GF-D8 (cell line): ENCODE results near the gene BORCS6.
"Not testable (repeated sequence)": the region's sequence is repeated elsewhere in the genome, so short reads cannot be mapped to it uniquely, and the experiment has no call there.

Source experiments
- DNase-seq: peaks from one replicate; lab custom pipeline; 2025; lab: John Stamatoyannopoulos, UW

BORCS6 gene

DNA sequence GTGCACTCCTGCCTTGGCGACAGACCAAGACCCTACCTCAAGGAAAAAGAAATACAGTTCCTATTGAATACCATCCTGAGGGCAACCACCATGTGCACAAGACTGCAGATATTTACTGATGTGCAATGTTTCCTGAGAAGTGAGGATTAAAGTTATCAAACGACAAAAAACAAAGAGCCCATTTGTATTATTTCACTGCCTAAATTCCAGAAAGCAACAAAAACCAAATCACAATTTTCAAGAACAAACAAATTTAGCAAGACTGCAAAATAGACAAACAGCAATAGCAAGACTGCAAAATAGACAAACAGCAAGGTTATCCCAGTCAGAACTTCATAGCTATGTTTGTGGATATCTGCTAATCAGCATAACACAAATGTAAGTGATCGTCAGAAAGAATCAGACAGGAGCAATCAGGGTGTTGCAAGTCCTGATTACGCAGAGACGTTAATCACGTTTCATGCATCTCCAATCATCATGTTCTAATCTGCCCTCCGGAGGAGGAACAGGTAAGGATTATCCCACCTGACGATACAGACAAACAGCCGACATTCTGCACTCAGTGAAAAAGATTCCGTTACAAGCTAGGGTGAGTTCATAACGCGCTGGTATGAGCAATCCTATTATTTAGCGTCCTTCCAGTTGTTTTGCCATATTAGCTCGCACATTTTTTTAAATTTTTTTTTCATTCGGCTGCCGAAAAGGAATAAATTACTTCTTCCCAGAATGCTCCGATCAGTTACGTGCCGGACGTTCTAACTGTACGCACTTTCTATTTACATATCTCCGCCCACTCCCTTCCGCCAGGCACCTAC, 16.7 kb downstream of the BORCS6 start:
- DNase-seq, result peak; percentile 84

DNA sequence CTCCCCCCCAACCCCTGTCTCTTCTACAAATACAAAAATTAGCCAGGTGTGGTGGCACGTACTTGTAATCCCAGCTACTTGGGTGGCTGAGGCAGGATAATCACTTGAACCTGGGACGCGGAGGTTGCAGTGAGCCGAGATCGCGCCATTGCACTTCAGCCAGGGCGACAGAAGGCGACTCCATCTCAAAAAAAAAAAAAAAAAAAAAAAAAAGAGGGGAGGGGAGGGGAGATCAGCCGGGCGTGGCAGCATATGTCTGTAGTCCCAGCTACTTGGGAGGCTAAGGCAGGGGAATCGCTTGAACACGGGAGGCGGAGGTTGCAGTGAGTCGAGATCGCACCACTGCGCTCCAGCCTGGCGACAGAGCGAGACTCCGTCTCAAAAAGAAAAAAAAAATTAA, 19.8 kb downstream of the BORCS6 start:
- DNase-seq, result not testable (repeated sequence)

DNA sequence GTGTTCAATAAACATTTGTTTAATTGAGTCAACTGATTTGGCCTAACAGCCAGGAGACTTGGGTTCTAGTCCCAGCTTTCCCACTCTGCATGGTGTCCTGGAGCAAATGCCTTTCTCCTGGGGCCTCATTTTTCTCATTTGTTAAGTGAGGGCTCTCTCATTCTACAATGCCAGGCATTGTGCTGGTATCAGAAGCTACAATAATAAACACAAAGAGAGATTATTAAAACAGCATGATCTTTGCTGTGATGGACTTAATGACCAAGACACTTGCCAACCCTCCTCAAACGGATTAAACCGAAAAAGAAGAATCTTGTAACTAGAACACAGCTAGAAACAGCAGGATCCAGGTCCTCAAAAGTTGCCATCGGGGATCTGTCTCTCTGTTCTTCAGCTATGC, 22.5 kb downstream of the BORCS6 start:
- no peak for DNase-seq

DNA sequence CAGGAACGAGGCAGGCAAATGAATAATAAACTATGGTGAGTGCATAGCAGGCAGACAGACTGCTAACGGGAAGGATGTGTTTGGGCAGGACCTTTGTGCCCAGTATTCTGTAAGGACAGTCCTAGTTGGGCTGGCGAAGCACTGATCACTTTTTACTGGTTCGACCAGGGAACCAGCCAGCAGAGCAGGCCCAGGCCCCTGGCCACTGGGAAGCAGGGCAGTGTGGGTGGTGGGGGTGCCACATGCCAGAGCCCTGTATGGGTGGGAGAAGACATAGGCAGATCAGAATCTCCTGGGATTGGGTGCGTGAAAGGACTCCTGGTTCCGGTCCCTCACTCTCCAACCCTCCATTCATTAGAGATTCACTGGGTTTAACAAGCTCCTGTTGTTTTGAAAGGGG, 23.2 kb downstream of the BORCS6 start:
- no peak for DNase-seq

DNA sequence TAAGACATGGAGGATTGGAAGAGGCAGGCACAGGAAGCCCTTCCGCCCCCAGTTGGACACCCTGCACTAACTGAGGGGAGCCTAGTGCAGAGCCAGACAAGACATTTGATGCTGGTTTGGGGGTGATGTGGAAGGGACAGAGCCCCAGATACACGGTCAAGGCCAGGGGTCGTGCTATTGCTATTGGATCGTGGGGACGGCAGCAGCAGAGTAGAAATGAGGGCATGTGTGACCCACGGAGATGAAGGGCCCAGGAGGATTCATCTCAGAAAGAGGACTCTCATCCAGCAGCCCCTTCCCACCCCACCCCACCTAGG, 25.2 kb downstream of the BORCS6 start:
- no peak for DNase-seq

DNA sequence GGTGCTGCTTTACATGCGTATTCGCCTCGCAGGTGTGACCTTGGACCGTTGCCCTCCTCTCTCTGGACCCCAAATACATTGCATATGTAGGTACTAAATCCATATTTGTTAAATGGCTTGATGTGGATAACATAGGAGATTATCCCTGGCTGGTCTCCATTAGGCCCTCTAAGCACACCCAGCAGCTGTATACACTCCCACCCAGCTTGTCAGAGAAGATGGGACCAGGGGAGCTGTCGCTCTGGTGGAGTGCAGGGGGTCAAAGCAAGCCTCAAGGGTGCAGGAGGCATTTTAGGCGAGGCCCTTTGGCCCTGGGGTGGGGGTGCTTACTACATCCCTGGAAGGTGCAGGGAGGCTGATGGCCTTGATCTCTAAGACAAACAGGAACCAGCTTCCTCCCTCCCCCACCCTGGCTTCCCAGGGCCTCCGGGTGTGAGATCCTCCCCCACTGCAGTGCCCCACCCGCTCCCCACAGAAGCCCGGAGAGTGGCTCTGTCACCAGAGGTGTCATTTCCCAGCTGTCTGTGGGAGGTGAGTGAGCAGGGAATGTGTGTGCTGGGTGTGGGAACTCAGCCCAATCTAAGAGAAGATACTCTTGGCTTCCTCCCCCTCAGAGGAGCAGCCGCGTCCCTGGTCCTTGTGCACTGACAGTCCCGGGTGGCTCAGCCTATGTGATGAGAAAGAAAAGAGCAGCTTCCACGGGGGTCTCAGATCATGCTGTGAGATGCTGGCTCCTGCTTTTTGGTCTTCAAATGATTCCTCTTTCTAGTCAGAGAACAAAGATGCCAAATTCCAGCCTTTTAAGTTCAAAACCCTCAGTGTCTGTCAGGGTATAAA, 25.8 kb downstream of the BORCS6 start:
- peak; percentile 34 for DNase-seq

DNA sequence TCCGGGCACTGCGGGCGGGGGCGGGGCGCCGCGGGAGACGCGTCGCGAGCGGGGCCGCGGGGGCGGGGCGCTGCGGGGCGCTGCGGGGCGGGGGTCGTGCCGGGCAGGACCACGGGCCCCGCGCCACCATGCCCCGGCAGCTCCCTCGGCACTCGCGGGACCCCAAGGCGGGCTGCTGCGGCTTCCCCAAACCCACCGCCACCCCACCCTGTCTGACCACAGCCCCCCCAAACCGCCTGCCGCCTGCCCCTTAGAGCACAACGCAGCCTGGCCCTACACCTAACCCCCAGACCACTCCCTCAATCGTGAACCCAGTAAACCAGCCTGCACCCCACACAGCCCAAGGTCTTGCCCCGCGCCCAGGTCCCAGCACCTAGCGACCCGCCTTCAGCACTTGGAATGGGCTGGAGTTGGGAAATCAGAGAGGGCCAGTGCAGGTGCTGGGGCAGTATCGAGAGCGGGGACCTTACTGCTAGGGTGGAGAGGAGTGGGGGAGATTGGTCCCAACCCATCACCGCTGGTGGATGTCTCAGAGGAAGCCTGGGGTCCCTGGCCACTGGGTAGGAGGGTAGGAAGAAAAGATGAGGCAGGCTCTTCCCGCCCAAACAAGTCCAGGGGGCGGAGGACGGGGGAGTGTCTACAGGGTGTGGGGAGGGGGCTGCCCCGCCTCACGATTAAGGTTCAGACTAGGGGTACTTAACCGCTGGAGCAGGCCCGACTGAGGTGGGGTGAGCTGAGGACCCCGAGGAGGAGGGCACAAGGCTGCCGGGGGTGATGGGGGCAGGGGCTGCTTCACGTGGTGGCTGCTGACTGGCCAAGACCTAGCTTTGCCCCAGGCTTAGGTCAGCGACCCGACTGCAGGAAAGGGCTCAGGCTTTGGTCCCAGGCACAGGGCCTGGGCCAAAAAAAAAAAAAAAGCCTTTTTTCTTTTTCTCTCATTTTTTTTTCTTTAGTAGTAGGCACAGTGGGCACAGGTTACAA, 26.7 kb downstream of the BORCS6 start:
- DNase-seq, result no peak

DNA sequence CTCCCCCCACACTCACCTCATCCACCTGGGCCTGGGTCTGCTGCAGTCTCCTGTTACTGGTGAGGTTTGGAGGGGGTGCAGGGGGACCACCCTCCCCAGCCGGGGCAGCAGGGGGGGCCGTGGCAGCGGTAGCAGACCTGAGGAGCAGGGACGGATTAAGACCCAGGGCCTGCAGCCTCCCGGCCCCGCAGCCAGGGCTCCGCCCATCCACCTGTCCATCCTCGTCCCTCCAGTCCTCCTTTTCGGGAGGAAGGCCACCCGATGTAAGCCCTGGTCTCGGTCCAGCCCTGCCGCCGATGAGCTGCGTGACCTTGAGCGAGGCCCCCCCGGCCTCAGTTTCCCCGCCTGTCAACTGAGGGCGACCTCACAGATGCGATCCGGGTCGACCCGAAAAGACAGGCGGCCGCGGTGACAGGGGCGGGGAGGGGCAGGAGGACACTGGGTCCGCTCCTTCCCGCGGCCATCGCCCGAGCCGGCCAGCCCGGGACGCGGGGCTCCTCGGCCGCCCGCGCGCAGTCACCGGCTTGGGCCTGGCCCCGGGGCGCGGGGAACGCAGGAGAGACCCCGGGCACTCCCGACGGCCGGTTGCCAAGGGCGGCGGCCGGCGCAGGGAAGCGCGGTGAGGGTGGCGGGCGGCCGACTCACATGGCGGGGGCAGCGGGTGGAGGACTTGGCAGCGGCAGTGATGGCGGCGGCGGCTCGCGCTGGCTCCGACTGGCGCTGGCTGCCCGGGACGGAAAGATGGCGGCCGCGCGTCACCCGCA, 27.6 kb downstream of the BORCS6 start, which contains the start of gene VAMP2:
Gene VAMP2, minus strand, starts transcription at position 716 of the 764 bp plus-strand sequence. Its CDS starts 69 bp downstream, at position 647.
- DNase-seq, result no peak

DNA sequence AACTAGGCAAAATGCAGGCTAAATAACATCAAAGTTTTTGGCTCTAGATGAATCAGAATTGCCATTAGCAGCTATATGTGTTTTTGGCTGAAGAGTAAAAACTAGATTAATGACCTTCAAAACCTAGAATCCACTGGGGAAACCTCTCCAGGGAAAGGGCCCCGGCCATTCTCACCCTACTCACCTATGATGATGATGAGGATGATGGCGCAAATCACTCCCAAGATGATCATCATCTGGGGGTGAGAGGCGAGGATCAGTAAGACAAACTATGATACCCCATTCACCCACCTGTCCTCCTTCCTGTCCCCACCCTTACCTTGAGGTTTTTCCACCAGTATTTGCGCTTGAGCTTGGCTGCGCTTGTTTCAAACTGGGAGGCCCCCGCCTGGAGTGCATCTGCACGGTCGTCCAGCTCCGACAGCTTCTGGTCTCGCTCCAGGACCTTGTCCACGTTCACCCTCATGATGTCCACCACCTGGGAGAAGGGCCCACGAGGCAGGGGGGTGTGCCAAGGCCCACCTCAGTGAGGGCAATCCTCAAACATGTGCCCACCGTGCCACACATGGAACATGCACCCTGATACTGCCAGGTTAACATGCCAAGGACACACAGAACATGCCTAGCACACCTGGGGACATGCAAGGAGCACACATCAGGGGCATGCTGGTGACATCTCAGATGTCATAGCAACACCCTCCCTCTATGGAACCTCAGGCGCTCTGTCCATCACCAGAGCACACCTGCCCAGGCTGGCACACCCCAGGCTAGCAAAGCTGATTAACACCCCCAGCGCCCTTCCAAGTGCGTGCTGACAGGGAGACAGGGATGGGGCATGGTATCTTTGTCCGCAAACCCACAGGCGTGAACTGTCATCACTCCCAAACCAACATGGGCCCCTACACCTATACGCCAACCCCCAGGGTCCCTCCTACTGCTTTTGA, 28.4 kb downstream of the BORCS6 start:
- DNase-seq, result no peak

DNA sequence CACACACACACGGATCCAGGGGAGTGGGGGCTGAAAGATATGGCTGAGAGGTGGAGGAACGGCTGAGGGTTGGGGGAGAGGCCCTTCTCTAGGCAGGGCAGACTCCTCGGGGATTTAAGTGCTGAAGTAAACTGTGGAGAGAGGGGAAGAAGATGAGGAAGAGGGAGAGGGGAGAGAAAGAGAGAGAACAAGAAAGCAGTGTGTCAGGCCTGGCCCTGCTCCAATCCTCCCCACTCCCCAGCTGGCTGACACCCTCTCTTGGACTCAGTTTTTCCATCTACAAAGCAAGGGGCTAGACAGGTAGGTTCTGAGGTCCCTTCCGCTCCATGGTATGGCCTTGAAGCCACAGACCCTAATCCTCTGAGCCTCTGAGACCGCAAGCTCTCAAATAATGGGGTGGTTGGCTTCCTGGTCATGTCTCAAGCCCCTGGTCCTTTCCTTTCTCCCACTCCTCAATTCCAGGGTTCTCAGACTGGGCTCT, 29.2 kb downstream of the BORCS6 start:
- DNase-seq, result no peak

DNA sequence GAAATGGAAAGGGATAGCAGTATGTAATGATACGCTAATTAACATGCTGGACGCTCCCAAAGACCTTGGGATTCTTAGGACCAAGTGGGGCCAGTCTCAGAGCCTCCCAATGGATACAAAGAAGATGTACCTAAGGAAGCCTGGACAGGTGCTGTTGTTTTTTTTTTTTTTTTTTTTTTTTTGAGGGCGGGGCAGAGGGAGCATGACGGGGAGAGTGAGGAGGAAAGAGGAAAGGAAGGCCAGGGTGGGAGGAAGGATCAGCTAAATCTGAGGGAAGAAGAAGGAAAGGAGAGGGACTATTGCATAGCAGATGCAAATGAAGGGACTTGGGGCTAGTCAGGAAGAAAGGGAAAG, 29.8 kb downstream of the BORCS6 start:
- no peak for DNase-seq

DNA sequence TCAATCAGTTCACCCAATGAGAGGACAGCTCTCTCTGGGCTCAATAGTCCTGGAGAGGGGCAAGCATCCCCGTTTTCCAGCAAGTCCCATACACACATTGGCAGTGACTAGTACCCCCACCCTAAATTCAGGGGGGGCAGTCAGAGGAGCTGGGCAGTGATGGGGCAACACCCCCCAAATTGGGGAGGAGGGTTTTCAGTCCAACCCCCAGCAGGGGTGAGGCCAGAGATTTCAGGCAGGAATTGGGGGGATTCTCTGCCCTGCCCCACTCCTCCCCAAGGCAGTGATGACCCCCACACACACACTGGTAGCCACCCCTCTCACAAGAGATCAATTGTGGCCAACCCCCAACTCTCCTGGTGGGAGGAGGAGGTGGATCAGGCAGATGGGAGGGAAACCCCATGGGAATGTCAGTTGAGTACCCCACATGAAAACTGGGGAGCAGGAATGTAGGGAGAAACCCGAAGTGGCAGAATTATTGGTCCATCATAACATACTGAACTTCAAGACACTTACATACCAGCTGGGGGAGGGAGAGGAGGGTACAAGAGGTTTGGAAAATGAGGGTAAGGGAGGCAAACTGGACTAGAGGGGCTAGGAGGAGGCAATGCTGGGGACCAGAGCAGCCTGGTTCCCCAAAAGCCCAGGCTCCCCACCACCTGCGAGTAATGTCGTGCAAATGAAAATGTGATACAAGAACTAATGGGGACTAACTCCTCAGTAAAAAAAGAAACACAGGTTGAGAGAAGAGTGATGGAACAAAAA, 30.3 kb downstream of the BORCS6 start:
- DNase-seq, result no peak

DNA sequence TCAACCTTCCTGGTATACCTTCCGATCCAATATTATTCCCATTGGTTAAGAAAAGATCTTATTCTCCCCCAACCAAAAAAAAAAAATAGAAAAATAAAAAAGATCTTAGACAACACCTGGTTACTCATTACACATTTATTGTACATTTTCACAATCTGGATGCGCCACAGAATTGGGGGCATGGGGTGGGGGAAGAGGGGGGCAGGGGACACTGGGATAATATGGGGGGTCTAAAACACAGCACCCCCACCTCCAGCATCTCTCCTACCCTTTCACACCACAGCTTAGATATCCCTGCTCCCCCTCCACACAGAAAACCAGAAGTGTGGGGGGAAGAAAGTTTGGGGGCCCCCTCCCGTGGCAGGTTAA, 31.0 kb downstream of the BORCS6 start:
- no peak for DNase-seq

DNA sequence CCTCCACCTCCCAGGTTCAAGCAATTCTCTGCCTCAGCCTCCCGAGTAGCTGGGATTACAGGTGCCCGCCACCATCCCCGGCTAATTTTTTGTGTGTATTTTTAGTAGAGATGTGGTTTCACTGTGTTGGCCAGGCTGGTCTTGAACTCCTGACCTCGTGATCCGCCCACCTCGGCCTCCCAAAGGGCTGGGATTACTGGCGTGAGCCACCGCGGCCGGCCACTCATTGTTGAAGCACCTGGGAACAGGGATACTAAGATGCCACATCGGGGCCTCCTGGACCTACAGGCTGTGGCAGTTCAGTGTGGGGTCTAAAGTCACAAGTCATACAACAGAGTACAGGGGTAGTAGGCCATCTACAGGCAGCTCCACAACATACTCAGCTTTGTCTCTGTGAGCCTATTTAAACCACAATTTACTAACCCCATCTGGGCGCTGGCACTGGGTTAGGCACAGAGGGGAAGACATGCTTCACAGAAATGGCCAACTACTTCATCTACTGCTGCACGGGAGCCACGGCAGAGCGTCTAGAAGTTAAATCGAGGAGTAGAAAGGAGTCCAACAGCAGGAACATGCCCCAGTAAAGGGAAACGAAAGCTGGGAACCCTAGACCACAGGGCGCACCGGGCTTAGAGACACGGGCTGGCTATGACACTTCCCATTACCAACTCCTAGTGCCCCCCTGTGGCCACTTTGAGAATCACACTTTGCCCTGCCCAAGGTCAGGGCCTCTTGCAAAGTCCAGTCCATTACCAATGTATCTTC, 31.5 kb downstream of the BORCS6 start:
- DNase-seq, result peak; percentile 18

DNA sequence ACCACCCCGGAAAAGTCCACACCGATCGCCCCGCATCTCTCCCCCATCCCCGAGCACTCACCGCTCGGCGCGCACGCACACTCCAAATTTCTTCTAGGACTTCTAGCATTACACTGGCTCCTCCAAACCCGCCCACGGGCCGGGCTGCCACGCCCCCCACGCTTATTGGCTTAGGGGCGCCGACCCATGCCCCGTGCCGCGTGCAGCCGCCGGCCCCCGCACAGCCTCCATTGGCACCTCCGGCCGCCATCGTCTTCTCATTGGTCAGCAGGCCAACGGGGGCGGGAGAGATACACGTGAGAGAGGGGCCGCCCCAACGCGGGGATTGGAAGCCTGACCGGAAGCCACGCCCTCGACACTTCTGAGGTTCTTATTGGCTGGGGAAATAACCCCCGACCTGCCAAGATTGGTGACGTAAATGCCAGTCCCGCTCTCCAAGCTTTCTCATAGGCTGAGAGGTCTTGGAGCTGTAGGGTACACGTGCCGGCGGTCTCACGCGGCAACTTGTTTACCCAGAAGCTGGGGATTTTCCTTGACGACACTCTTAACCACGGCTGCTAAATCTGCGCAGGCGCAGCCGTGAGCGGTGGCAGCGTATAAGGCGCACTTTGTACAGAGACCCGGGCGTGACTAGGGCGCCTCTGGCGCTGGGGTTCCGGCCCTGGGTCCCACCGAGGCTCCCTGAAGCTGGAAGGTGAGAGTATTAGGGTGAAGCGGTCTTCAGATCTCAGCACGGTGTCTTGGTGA, 33.6 kb downstream of the BORCS6 start:
- DNase-seq, result peak; percentile 95

DNA sequence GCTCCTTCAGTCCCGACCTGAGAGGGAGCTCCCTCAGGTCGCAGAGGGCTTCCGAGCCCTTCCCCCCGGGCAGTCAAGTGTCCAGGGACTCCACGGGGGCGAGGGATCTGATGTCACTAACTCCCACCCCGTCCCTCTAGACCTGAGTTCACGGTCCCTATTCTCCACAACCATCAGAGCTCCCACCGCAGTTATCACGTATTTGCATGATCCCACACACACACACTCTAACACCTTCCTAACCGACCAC, 34.1 kb downstream of the BORCS6 start:
- DNase-seq, result no peak

DNA sequence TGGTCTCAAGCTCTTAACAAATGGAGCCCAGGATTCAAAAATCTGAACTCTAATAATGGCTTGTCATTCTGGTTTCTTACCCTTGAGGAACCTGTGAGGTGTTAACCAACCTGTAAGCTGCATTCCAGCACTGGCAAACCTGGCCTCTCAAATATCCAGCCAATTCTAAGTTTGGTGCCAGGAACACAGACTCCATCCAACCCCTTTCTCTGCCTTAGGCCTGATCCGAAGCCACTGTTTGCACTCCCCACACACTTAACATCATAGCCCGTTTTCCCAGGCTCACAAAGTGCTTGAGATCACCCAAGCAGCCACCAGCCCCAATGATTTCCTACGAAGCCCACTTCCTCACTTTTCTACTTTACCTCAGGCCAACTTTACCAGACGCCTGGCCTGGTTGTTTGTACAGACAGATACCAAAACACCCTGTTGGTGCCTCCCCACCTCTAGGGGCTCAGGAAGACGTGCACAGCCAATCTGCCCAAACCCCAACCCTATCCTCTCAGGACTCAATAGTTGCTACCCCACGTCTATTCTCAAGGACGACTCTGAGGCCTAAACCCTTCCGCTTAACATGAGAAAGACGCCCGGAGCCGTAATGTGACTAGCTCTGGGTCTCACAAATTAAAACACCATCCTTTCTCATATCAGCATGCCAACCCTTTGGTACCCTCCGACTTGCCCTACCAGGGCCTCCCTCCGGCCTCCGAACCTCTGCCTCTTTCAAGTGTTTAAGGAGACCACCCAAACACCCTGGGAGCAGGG, 34.6 kb downstream of the BORCS6 start:
- no peak for DNase-seq
